Activated naive CD4-positive, alpha-beta T cell treated with Interleukin-2 at 50 U/mL for 16 hours (primary cell): Measurements from ENCODE around the gene EXTL2.
"Not testable (repeated sequence)": the region's sequence is repeated elsewhere in the genome, so short reads cannot be mapped to it uniquely, and the experiment has no call there.

Experiments used
- DNase-seq: peaks from one replicate; pipeline ENCODE4 v3.0.0-alpha.2; 2020

Gene EXTL2, protein sequence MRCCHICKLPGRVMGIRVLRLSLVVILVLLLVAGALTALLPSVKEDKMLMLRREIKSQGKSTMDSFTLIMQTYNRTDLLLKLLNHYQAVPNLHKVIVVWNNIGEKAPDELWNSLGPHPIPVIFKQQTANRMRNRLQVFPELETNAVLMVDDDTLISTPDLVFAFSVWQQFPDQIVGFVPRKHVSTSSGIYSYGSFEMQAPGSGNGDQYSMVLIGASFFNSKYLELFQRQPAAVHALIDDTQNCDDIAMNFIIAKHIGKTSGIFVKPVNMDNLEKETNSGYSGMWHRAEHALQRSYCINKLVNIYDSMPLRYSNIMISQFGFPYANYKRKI

DNA sequence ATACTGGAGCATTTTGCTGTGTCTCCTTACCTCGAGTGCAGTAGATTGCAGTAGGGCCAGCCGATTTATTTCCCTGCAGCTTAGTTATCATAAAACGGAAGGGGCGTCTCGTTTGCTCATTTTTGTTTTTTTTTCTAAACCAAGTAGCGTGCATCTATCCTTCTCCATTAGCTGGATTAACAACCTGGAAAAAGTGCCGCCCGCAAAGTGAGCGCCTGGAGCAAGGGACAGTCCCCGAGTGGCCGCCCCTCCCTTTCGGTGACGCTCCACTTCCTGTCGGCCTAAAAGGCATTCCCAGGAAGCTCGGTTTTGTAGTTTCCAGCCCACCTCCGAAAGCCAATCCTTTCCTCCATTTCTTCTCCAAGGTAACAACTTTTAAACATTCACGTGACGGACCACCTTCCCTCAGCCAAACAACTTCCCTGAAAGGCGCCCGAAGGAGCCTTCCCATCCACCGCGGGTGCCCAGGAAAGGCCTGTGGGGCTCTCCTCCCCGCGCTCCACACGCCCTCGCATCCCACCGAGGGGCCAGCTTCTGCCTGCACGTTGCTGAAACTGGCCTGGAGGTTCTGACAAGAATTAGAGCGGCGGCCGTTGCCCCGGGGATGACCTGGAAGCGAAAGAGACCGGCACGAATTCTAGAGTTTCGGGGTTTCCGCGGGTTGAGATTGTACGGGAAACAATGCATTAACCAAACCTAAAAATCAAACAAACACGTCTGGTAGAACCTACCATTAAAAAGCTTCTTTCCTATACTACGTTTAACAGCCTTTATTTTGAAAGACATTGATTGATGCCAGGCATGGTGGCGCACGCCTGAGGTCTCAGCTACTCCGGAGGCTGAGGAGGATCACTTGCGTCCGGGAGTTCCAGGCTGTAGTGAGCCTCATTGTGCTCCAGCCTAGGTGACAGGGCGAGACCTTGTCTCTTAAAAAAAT lies at the start of gene EXTL2:
EXTL2 (minus strand) TSS at position 240 of the 937 bp plus-strand sequence. CDS start 6,085 bp downstream, outside the sequence.
- peak; percentile 72 for DNase-seq

- DNase-seq = no peak
Measured at GRCh38 chr1:100943533-100943932, 48.9 kb upstream of the EXTL2 start.

GRCh38 chr1:100942304-100943046 lies 47.8 kb upstream of the EXTL2 start:
- no peak for DNase-seq

GRCh38 chr1:100941580-100942216 lies 47.1 kb upstream of the EXTL2 start:
- no peak for DNase-seq

DNA sequence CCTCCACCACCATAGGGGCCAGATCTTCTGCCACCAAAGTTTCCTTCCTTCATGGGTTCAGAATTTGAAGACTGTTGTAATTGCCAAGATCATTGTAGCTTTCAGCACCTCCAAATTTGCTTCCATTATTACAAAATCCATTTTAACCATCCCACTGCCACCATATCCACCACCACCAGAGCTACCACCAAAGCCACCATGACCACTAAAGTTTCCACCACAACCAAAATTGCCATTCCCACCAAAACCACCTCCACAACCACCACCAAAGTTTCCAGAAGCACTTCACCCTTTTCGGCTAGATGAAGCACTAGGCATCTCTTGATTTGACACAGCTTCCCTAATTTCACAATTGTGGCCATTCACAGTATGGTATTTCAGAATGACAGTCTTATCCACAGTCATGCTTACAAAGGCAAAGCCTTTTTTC lies 46.5 kb upstream of the EXTL2 start:
- peak; percentile 21 for DNase-seq

DNA sequence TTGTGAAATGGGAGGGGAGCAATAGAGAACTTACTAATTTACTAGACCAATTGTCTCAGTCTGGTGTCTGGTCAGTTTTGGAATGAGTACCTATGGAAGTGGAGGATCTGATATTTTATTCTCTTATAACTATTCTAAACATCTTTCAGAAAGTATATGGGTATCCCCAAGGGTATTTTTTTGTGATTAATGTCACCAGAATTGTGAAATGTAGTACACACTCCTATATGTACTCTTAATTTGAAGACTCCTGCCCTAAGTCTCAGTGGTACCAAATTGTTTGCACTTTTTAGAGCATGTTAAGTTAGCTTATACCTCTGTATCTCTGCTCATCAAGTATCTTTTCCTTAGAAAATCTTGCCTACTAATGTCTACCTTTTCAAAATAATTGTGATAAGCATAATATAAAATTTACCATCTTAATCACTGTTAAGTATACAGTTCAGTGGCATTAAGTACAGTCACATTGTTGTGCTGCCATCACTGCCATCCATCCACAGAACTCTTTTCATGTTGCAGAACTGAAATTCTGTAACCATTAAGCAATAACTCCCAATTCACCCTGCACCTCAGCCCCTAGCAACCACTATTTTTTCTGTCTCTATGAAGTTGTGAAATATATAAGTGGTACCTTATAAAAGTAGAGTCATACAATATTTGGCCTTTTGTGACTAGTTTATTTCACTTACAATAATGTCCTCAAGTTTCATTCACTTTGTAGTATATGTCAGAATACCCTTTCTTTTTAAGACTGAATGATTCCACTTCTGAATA lies 41.7 kb upstream of the EXTL2 start:
- no peak for DNase-seq

DNA sequence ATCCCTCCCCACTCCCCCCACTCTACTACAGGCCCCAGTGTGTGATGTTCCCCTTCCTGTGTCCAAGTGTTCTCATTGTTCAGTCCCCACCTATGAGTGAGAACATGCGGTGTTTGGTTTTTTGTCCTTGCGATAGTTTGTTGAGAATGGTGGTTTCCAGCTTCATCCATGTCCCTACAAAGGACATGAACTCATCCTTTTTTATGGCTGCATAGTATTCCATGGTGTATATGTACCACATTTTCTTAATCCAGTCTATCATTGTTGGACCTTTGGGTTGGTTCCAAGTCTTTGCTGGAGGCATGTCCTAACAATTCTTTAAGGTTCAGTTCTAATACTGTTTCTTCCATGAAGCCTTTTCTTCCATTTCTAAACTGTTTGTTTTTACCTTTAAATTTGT lies 38.9 kb upstream of the EXTL2 start:
- not testable (repeated sequence) for DNase-seq

DNA sequence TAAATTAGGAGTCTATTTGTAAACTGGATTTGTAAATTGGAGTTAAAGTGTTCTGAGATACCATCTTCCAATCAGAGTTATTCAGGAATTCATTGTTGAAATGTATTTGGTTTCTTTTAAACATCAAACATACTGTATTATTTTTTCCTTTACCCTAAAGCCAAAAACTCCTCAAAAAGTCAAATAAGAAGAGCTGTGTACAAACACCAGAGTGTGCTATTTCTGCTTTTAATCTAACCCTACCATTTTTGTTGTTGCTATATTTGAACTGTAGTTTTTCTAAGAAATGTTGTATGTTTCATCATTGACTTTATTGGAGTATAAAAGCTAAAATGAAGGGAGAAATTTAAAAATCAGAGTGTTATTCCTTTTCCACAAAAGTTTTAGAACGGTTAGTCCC lies 37.1 kb upstream of the EXTL2 start:
- no peak for DNase-seq

- DNase-seq = no peak
Measured at GRCh38 chr1:100930494-100930893, 35.9 kb upstream of the EXTL2 start.

DNA sequence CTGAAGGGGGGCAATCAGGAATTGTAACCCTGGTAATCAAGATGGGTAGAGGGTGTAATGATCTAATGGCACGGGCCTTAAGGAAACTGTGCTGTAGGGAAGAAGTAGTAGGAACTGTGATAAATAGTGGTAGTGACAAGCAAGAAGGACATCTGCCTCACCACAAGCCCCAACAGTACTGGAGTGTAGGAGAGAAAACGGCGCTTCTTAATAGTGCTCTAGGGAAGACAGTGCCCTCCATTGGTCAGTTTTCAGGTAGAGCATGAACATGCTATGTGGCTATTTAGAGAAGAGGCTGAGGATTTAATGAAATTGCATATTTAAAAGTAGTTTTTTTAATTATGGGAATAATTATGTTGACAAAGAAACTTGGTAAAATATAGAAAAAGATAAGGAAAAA lies 33.5 kb upstream of the EXTL2 start:
- DNase-seq = no peak

DNA sequence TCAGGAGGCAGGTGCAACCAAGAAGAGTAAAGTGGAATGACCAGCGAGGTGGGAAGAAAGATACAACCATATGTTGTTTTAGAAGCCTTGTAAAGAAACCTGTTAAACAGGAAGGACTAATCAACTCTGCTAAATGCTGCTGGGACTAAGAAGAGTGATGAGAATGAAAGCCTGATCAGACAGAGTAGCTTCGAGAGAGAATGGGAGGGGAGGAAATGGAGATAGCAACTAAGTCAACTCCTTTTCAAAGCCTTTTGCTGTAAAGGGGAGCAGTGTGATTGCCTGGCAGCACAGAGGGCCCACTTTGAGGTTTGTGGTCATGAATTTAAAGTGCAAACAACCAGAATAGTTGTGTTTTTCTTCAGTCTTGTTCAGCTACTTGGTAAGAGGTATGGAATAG lies 32.6 kb upstream of the EXTL2 start:
- DNase-seq = peak; percentile 21

GRCh38 chr1:100926240-100926639 lies 31.6 kb upstream of the EXTL2 start:
- no peak for DNase-seq

GRCh38 chr1:100924991-100925390 lies 30.3 kb upstream of the EXTL2 start:
- DNase-seq = no peak

DNA sequence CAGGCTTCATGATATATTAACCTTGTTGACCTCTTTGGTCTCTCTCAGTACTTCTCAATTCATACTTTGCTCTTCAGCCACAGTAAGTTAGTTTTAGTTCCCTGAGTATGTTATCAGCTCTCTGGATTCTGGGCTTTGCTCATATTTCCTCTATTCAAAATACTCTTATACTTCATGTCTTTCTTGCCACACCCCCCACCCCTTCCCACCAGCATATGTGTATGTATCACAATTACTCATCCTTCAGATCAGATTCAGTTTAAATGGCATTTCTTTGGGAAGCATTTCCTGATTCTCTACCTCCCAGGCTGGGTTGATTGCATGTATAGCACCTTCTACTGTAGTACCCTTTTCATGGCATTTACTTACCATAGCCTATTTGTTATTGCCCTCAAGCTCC lies 29.6 kb upstream of the EXTL2 start:
- peak; percentile 20 for DNase-seq

DNA sequence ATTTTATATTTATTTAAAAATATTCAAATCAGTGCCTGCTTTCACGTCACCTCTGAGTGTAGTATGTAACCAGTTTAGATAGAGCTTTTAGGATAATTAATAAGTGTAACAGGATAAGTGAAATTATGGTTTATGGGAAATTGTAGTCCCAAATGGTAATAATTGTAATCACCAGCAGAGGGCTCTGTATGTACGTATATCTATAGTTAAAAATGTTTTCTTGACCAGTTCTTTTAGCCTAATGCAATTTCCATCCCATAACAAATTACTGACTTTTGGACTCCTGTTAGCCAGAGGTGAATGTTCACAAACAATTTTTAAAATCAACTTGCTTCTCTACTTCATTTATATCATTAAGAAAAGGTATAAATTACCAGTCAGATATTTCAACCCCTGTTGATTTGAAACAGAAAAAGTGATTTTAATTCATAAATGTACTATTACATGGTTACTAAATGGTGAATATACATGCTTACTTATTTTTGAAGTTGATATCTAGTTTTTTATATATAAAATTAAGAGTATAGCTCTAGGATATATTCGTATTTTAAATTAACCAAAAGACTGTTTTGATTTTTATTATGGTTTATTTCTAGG lies 26.6 kb upstream of the EXTL2 start:
- no peak for DNase-seq

GRCh38 chr1:100912019-100912418 lies 17.4 kb upstream of the EXTL2 start:
- DNase-seq = no peak

DNA sequence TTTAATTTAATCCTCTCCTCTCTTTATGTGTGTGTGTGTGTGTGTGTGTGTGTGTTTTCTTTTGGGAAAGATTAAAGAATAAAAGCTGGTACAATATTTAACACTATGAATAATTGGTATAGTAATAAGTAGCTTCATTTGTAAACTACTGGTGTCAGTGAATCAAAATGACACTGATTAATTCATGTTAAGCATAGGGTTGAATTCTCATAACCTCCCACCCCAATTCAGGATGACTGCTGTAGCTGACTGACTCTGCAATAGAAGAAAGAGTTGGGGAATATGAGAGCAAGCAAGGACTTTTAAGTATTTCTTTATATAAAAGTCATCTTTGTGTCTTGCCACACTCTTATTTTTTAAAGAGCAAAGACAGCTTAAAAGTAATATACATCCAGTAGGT lies 14.4 kb upstream of the EXTL2 start:
- no peak for DNase-seq

GRCh38 chr1:100907887-100908286 lies 13.2 kb upstream of the EXTL2 start:
- no peak for DNase-seq

DNA sequence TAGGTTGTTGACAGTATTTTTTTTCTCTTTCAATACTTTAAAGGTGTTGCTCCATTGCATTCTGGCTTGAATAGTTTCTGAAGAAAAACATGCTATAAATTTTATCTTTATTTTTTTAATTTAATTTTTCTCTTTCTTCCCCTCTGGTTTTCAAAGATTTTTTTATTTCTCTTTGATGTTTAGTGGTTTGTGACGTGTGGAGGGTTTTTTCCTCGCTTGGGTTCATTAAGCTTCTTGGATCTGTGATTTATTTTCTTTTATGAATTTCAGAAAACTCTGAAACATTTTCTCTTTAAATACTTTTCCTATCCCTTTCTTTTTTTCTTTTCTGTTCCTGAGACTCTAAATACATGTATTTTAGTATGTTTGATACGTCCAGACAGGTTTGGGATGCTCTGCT lies 10.5 kb upstream of the EXTL2 start:
- no peak for DNase-seq

- DNase-seq = no peak
Measured at GRCh38 chr1:100904528-100904927, 9.9 kb upstream of the EXTL2 start.

GRCh38 chr1:100903777-100904176 lies 9.1 kb upstream of the EXTL2 start:
- no peak for DNase-seq

- DNase-seq = no peak
Measured at GRCh38 chr1:100902365-100902764, 7.7 kb upstream of the EXTL2 start.
